ENCODE measurements around the gene AP2A2. TPM values are rescaled to one million over a fixed set of nuclear protein-coding genes. Genes with fewer than 3 reads are reported as not detected.

AP2A2 gene
- polyA plus RNA-seq, 3 donors from 2014 or later, result 2.5 to 11.0 (median 7.1) TPM

DNA sequence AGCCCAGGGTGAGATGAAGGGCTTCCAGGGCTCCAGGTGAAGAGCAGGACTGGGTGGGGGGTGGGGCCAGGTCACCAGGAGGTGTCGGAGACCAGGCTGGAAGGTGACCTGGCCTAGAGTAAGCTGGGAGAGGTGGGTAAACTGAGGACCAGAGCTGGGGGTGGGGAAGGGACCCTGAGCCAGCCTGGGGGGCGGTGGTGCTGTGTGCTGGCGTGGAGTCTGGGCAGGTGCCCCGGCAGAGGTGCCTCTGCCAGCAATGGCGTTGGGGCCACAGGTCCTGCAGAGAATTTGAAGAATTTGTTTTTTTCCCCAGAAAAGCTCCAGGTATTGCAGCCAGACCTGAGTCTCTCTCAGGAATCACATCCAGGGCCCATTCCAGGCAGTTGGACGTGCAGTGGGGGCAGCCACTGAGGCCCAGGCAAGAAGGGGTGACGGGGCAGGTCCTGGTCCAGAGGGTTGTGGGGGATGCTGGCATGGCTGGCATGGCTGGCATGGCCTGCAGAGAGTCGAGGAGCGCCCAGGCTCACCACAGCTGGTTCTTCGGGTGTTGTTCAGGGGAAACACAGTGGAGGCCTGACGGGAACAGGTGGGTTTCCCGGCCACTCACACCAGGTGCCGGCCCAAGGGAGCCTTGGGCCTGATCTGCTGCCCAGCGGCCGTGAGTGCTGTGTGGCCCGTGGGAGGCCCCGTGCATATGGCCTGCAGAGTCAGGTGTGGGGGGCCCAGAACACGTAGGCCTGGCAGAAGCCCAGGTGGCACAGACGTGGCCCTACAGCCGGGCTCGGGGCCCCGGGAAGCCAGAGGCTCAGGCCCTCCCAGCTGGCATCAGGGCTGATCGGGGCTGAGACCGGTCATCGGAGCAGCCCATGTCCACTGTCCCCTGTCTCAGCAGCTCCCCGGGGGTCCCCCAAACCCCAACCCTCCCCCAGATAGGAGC, 117.2 kb downstream of the AP2A2 start:
- H3K4me3 Mint-ChIP-seq, result no peak overlapping the region
- H3K9me3 Mint-ChIP-seq, result no peaks in the 10 kb centered on the region
- peaks cover 0 to 6% (median 4%) of the 10 kb centered on the region in 3 donors for H3K27me3 Mint-ChIP-seq (ENCODE audit: low read depth in 3 of 3)
- no peak for DNase-seq
- H3K4me1 Mint-ChIP-seq, result peaks cover 16 to 17% of the 10 kb centered on the region in 2 donors
- H3K27ac Mint-ChIP-seq, result no peak overlapping the region
- no peaks in the 10 kb centered on the region for H3K36me3 Mint-ChIP-seq

DNA sequence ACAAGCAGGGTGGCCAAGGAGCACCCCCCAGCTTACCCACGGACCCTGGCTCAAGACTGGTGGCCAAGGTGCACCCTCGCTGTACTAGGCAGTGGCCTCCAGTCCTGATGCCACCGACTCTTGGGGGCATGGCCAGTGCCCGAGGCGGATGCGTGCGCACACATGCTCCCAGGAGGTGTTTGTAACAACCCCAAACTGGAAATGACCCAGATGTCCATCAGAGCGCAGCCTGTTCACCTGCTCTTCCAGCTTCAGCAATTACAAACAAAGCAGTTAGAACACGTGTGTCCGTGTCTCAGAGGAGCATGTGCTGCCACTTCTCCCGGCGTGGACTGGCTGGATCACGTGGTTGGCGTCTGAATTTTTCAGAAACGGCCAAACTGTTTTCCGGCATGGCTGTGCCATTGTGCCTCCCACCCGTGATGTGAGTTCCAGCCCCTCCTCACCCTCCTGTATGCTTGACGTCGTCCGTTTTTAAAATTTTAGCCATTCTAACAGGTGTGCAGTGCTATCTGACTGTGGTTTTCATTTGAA, 118.0 kb downstream of the AP2A2 start:
- no peak for DNase-seq
- no peaks in the 10 kb centered on the region for H3K9me3 Mint-ChIP-seq
- H3K4me3 Mint-ChIP-seq, result no peak overlapping the region
- peaks cover 16 to 17% of the 10 kb centered on the region in 2 donors for H3K4me1 Mint-ChIP-seq
- H3K27me3 Mint-ChIP-seq (ENCODE audit: low read depth in 3 of 3), result peaks cover 0 to 6% (median 1%) of the 10 kb centered on the region in 3 donors
- peak overlapping the region in 1 of 6 donors; percentile 11 for H3K27ac Mint-ChIP-seq
- H3K36me3 Mint-ChIP-seq, result no peaks in the 10 kb centered on the region

DNA sequence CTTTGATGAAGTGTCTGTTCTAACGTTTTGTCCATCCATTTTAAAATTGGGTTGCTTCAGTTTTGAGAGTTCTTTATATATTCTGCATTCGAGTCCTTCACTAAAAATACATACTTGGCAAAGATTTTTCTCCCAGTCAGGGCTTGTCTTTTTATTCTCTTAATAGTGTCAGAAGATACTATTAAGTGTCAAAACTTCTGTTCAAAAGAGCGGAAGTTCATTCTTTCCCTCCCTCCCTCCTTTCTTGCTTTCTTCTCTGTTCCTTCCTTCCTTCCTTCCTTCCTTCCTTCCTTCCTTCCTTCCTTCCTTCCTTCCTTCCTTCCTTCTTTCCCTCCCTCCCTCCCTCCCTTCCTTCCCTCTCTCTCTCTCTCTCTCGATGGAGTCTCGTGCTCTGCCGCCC, 118.5 kb downstream of the AP2A2 start:
- Mint-ChIP-seq H3K27me3 (ENCODE audit: low read depth in 3 of 3) (peaks cover 0 to 6% (median 1%) of the 10 kb centered on the region in 3 donors), H3K4me1 (peaks cover 16 to 19% of the 10 kb centered on the region in 2 donors), H3K36me3 (no peaks in the 10 kb centered on the region), H3K4me3 (no peak overlapping the region), H3K9me3 (no peaks in the 10 kb centered on the region), H3K27ac (peak overlapping the region in 1 of 6 donors; percentile 11)
- DNase-seq, result no peak

DNA sequence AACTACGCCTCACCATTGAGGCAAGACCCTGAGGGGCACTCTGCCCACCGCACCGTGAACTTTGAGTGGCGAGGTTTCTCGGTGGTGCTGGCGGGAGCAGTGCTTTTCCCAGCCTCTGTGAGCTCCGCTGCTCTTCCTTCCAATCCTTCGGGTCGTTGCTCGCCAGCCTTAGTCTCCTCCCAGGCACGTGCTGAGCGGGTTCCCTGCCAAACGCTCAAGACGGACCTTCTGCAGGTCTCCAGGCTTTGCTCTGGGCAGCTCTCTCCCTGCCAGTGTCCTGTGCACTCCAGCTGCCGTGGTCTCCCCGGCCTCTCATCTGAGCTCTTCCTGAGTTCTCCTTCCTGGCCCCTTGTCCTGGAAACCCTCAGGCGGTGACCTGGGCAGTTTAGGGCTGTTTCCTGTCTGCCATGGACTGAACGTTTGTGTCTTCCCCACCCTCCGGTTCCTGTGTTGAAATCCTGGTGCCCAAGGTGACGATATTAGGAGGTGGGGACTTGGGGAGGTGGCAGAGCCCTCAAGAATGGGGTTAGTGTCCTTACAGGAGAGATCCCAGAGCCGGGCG, 122.0 kb downstream of the AP2A2 start:
- no peak for DNase-seq
- peaks cover 16 to 20% of the 10 kb centered on the region in 2 donors for H3K4me1 Mint-ChIP-seq
- no peaks in the 10 kb centered on the region for H3K9me3 Mint-ChIP-seq
- no peak overlapping the region for H3K27ac Mint-ChIP-seq
- H3K4me3 Mint-ChIP-seq, result no peak overlapping the region
- no peaks in the 10 kb centered on the region for H3K36me3 Mint-ChIP-seq
- H3K27me3 Mint-ChIP-seq (ENCODE audit: low read depth in 3 of 3), result peaks cover 0 to 6% (median 1%) of the 10 kb centered on the region in 3 donors

DNA sequence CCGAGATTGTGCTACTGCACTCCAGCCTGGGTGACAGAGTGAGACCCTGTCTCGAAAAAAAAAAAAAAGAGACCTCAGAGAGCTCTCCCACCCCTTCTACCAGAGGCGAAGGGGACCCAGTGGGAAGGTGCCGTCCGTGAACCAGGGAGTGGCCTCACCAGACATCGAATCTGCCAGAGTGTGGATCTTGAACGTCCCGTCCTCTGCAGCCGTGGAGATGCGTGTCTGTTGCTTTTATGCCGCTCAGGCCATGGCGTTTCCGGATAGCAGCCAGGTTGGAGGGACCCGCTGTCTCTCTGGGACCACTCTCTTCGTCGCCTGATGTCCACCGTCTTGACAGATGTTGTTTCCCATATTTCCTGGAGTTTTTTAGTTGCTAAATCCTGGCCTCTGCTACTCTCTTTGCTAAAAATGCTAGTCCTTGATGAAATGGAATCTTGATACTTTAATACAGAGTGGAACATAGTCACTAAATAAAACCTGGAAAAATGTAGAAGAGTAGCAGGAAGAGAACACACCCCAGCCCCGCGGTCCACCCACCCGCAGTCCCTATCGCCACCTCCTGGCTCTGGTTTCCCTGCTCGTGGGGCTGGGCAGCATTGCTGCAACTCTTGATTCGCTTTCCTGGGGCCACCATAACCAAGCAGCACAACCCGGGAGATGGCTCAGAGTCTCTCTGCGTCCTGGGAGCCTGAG, 122.9 kb downstream of the AP2A2 start:
- Mint-ChIP-seq H3K36me3 (no peaks in the 10 kb centered on the region), H3K4me3 (no peak overlapping the region), H3K27me3 (ENCODE audit: low read depth in 3 of 3) (peaks cover 0 to 6% (median 1%) of the 10 kb centered on the region in 3 donors), H3K9me3 (no peaks in the 10 kb centered on the region), H3K4me1 (peaks cover 16 to 20% of the 10 kb centered on the region in 2 donors), H3K27ac (peak overlapping the region in 1 of 6 donors; percentile 9)
- no peak for DNase-seq

DNA sequence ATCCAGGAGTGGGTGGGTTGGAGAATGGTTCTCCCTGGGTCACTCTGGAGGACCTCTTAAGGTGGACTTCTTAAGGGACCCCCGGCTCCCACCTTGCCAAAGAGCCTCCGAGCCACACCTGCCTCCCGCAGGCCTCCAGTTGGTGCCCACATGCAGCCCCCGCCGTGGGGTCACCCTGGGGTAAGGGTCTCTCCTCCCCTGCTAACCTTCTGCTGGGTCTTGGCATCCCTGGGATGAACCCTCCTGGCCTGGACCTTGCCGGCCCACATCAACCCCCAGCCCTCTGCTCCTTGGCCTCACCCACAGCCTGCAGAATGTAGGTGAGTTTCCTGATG, 123.4 kb downstream of the AP2A2 start:
- peaks cover 0 to 6% (median 1%) of the 10 kb centered on the region in 3 donors for H3K27me3 Mint-ChIP-seq (ENCODE audit: low read depth in 3 of 3)

DNA sequence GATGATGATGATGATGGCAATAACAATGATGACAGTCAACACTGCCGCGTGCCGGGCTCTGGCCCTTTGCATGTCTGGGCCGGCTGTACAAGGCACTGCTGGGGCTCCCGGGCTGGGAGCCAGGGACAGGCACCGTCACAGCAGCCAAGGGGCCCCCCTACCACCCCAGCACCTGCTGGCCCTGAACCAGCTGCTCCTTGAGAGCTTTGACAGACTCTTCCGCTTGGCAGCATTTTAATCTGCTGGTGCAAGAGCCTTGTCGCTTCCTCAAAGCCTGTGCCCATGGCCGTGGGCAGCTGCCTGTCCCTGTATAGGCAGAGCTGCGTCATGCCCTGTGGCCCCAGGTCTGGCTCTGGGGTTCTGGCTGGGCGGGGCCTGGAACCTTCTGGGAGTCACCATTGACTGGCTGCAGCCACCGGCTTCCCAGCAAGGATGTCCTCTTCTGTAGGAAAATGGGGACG, 123.8 kb downstream of the AP2A2 start:
- H3K27ac Mint-ChIP-seq, result no peak overlapping the region
- peaks cover 0 to 5% (median 1%) of the 10 kb centered on the region in 3 donors for H3K27me3 Mint-ChIP-seq (ENCODE audit: low read depth in 3 of 3)
- DNase-seq, result no peak
- no peak overlapping the region for H3K4me3 Mint-ChIP-seq
- H3K36me3 Mint-ChIP-seq, result no peaks in the 10 kb centered on the region
- H3K4me1 Mint-ChIP-seq, result peaks cover 16 to 20% of the 10 kb centered on the region in 2 donors
- no peaks in the 10 kb centered on the region for H3K9me3 Mint-ChIP-seq

More for the DNA sequence above, 123.4 kb downstream of the AP2A2 start:
- Mint-ChIP-seq H3K36me3 (no peaks in the 10 kb centered on the region), H3K4me1 (peaks cover 16 to 20% of the 10 kb centered on the region in 2 donors), H3K27ac (no peak overlapping the region), H3K4me3 (no peak overlapping the region), H3K9me3 (no peaks in the 10 kb centered on the region)
- no peak for DNase-seq

DNA sequence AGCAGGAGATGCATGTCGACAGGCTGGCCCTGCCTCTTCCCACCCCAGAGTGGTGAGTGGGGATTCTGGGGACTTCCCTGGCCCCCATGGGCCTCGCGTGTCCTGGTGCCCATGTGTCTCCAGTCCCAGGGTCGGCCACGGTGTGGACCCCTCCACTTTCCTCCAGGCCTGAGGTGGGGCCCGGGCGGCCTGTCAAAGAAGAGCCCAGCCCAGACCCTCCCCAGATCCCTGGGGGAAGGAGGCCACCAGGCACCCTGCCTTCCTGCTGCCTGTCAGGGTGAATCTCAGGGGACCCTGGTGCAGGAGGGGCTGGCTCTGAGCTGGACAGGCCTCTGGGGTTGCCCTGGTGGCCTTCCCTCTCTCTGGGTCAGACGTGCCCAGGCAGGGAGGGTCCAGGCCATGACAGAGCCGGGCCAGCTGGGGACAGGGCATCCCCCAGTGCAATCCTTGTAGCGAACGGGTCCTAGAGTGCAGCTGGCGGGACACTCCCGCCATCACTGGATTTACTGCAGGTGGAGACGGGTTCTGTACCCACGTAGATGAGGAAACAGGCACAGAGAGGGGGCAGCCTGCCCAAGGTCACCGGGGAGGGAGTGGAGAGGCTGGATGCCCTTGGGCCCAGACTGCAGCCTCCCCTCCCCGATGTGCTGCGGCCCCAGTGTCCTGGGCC, 124.4 kb downstream of the AP2A2 start:
- Mint-ChIP-seq H3K9me3 (no peaks in the 10 kb centered on the region), H3K4me1 (peaks cover 16 to 20% of the 10 kb centered on the region in 2 donors), H3K36me3 (no peaks in the 10 kb centered on the region), H3K4me3 (no peak overlapping the region), H3K27me3 (ENCODE audit: low read depth in 3 of 3) (peaks cover 0 to 3% (median 3%) of the 10 kb centered on the region in 3 donors), H3K27ac (no peak overlapping the region)
- DNase-seq, result no peak

DNA sequence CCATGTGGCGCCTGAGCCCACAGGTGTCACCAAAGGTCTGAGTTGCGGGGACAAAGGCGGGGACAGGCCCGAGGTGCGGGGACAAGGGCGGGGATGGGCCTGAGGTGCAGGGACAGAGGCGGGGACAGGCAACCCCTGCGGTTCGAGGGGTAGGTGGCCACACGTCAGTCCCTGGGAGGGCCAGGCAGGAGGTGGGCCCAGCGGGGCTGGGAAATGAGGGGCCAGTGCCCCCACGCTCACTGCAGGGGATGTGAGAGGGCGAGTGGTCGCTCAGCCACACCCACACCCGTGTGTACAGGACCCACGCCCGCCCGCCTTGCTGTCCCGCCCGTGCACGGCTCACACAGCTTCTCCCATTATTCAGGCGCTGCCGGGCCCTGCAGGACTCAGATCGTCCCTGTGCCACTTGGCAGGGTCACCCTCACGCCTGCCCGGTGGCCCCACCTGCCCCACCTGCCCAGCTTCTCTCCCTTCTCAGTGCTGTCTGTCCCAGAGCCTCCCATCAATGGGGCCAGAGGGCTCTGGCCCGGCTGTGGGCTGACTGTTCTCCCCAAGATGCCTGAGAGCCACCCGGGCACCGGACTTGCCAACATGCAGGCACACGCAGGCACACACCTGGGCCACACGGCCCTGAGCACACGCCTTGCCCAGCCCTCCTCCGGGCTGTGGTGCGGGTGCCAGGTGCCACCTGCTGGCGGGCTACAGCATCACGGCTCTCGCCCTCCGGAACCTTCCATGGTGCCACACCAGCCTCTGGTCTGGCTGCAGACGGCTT, 125.1 kb downstream of the AP2A2 start:
- Mint-ChIP-seq H3K27me3 (ENCODE audit: low read depth in 3 of 3) (peaks cover 0 to 5% (median 3%) of the 10 kb centered on the region in 3 donors), H3K4me3 (no peak overlapping the region), H3K4me1 (peaks cover 16 to 20% of the 10 kb centered on the region in 2 donors), H3K27ac (no peak overlapping the region), H3K36me3 (no peaks in the 10 kb centered on the region), H3K9me3 (no peaks in the 10 kb centered on the region)
- DNase-seq, result peak; percentile 63 to 70 (median 69)

DNA sequence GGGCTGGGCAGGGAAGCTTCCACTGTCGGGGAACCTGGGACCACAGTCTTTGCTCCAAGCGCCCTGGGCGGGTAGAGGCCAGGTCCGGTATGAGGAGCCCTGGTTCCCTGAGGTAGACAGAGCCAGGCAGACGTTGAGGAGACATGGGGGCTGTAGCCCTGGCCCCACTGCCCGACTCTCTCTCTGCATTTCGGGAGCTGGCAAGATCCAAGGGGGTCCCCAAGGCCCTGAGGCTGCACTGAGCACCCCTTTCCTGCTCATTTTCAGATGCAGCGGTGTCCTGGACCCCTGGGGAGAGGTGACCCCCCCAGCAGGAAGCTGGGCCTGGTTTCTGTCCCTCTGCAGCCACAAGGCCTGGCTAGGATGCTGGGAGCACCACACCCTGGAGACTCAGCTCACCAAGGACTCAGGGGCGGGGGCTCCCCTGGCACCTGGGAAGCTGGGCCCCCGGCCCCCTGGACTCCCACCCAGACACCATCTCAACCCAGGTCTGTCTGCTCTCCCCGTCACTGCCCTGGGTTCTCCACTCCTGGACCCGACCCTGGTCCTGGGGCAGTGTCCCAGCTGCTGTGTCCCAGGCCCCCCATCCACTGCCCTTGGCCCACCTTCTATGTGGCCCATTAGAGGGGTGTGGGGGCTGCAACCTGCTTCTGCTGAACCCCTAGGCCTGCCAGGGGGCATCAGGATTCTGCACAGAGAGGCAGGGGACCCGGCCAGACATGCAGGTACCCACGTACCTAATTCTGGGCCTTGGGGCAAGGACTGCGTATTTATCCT, 125.9 kb downstream of the AP2A2 start:
- H3K27me3 Mint-ChIP-seq (ENCODE audit: low read depth in 3 of 3), result peaks cover 0 to 6% (median 2%) of the 10 kb centered on the region in 3 donors

DNA sequence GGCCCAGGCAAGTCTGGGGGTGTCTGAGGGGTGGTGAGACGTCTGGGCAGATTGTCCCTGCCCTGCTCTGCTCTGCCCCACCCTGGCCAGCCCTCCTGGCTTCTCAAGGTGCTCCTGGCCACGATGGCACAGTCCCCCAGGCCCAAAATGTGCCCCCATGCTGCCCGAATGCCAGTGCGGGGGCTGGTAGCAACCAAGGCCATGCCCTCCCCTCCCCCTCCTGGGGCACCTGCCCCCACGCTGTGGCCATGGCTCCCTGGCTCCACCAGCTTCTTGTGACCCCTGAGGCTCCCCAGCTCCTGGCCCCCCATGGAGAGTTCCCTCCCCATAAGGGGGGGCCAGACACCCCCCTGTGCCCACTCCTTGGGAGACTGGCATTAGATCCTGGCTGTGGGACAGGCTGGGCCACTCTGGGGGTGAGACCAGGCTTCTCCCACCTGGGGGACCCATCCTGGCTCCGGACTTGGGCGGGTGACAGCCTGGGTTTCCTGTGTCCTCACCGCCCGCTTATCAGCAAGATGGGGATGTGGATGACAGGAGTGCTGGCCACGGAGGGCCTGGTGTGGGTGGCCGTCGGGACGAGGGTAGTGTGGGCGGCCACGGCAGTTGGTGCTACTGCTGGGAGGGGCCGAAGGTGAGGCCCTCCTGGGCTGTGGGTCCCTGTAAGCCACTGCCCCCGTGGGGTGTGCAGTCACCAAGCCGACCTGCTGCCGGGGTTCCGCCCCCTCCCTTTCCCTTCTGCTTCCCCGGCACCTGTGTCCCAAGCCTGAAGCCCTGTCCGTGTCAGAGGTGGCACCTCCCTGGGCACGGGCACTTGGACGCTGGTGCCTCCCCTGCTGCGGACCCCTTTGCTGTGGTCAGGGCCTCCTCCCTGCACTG, 126.7 kb downstream of the AP2A2 start:
- no peak overlapping the region for H3K4me3 Mint-ChIP-seq
- no peak overlapping the region for H3K27ac Mint-ChIP-seq
- peaks cover 0 to 5% (median under 1%) of the 10 kb centered on the region in 3 donors for H3K27me3 Mint-ChIP-seq (ENCODE audit: low read depth in 3 of 3)
- peaks cover under 1 to 6% of the 10 kb centered on the region in 2 donors for H3K4me1 Mint-ChIP-seq
- DNase-seq, result no peak
- no peaks in the 10 kb centered on the region for H3K9me3 Mint-ChIP-seq
- no peaks in the 10 kb centered on the region for H3K36me3 Mint-ChIP-seq

More for the DNA sequence above, 125.9 kb downstream of the AP2A2 start:
- Mint-ChIP-seq H3K27ac (no peak overlapping the region), H3K36me3 (no peaks in the 10 kb centered on the region), H3K4me3 (no peak overlapping the region), H3K4me1 (peaks cover 8 to 13% of the 10 kb centered on the region in 2 donors), H3K9me3 (no peaks in the 10 kb centered on the region)
- DNase-seq, result no peak

Data from immature natural killer cell (primary cell).